ENCODE data around the gene BRPF1.

Gene BRPF1

GRCh38 chr3:9749645-9750555, 18.4 kb downstream of the BRPF1 start, which contains the start of gene OGG1:
Gene OGG1, plus strand, starts transcription at chr3:9749952. Its CDS starts 335 bp downstream, at chr3:9750287.
- no peak for TF ChIP-seq CTCF (IDR thresholded peaks at IDR 0.05; ENCODE audit: low read depth, low read length)
- H3K4me3 ChIP-seq (ENCODE audit: low read depth, low read length), result peak within 1 kb of the TSS; percentile 74
- peak; percentile 93 for DNase-seq
- H3K9me3 ChIP-seq, result no peaks in the 10 kb centered on the region
- H3K27me3 ChIP-seq, result no peaks in the 10 kb centered on the region
- H3K36me3 ChIP-seq, result peaks cover 18% of the 10 kb centered on the region
- H3K4me1 ChIP-seq, result no peaks in the 10 kb centered on the region

- Histone ChIP-seq H3K27me3 (no peaks in the 10 kb centered on the region), H3K4me1 (no peaks in the 10 kb centered on the region), H3K36me3 (peaks cover 9% of the 10 kb centered on the region), H3K4me3 (ENCODE audit: low read depth, low read length) (peak overlapping the region; percentile 74), H3K9me3 (no peaks in the 10 kb centered on the region)
- DNase-seq, result no peak
- no peak for TF ChIP-seq CTCF (IDR thresholded peaks at IDR 0.05; ENCODE audit: low read depth, low read length)
Measured at GRCh38 chr3:9750556-9751411, 19.2 kb downstream of the BRPF1 start.

- H3K4me3 ChIP-seq (ENCODE audit: low read depth, low read length), result no peak overlapping the region
- no peak for DNase-seq
- TF ChIP-seq CTCF (IDR thresholded peaks at IDR 0.05; ENCODE audit: low read depth, low read length), result no peak
- H3K9me3 ChIP-seq, result no peaks in the 10 kb centered on the region
- H3K36me3 ChIP-seq, result no peaks in the 10 kb centered on the region
- H3K27me3 ChIP-seq, result no peaks in the 10 kb centered on the region
- H3K4me1 ChIP-seq, result no peaks in the 10 kb centered on the region
Measured at GRCh38 chr3:9754678-9755077, 23.1 kb downstream of the BRPF1 start.

- Histone ChIP-seq H3K4me1 (no peaks in the 10 kb centered on the region), H3K4me3 (ENCODE audit: low read depth, low read length) (no peak overlapping the region), H3K27me3 (no peaks in the 10 kb centered on the region), H3K36me3 (no peaks in the 10 kb centered on the region), H3K9me3 (no peaks in the 10 kb centered on the region)
- no peak for TF ChIP-seq CTCF (IDR thresholded peaks at IDR 0.05; ENCODE audit: low read depth, low read length)
- no peak for DNase-seq
Measured at GRCh38 chr3:9757427-9757826, 25.9 kb downstream of the BRPF1 start.

GRCh38 chr3:9760779-9761505, 29.4 kb downstream of the BRPF1 start:
- Histone ChIP-seq H3K4me1 (no peaks in the 10 kb centered on the region), H3K36me3 (no peaks in the 10 kb centered on the region), H3K27me3 (no peaks in the 10 kb centered on the region), H3K4me3 (ENCODE audit: low read depth, low read length) (no peak overlapping the region), H3K9me3 (no peaks in the 10 kb centered on the region)
- no peak for TF ChIP-seq CTCF (IDR thresholded peaks at IDR 0.05; ENCODE audit: low read depth, low read length)
- no peak for DNase-seq
